Mammary epithelial cell (primary cell): ENCODE results near the gene NXPE3.

Source experiments
- EZH2 ChIP-seq: IDR thresholded peaks from 2 replicates; pipeline ENCODE4 v1.6.1; 2012; ENCODE audit warnings: low read length, inconsistent platforms, borderline replicate concordance
- TF ChIP-seq, protein P1 (sequence below), 2 donors: IDR thresholded peaks in 1 of 2; conservative IDR thresholded peaks in 1 of 2; 2 replicates each; pipeline ENCODE4 v1.5.1; 2011 to 2012; ENCODE audit warnings: inconsistent platforms in 2 of 2, low read length in 2 of 2, mild to moderate bottlenecking in 2 of 2, control low read depth in 1 of 2, low read depth in 1 of 2; ENCODE audit not compliant: insufficient read depth in 1 of 2; ENCODE audit errors: extremely low read depth in 1 of 2

DNA sequence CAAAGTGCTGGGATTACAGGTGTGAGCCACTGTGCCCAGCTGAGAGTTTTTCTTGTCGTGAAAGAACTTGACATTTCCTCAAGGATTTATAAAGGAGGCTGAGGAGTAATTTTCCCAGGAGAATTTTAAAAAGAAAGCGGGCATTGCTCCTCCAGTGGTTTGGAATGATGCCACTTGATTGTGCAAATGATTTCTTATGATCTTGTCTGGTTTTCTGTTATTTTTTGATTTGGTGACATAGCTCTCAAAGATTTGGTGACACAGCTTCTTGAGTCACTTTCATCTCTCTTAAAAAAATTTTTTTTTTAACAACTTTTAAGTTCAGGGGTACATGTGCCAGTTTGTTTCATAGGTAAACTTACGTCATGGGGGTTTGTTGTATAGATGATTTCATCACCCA is 45.7 kb downstream of the NXPE3 start:
- TF ChIP-seq EZH2 = no peak
- TF ChIP-seq, protein P1, sequence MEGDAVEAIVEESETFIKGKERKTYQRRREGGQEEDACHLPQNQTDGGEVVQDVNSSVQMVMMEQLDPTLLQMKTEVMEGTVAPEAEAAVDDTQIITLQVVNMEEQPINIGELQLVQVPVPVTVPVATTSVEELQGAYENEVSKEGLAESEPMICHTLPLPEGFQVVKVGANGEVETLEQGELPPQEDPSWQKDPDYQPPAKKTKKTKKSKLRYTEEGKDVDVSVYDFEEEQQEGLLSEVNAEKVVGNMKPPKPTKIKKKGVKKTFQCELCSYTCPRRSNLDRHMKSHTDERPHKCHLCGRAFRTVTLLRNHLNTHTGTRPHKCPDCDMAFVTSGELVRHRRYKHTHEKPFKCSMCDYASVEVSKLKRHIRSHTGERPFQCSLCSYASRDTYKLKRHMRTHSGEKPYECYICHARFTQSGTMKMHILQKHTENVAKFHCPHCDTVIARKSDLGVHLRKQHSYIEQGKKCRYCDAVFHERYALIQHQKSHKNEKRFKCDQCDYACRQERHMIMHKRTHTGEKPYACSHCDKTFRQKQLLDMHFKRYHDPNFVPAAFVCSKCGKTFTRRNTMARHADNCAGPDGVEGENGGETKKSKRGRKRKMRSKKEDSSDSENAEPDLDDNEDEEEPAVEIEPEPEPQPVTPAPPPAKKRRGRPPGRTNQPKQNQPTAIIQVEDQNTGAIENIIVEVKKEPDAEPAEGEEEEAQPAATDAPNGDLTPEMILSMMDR (conservative IDR thresholded peaks at IDR 0.05 in 1 of 2, IDR thresholded peaks at IDR 0.05 in 1 of 2; ENCODE audit: extremely low read depth in 1 of 2, insufficient read depth in 1 of 2, low read depth in 1 of 2, low read length in 2 of 2) = no peak
